Vagina (tissue), 2 donors: ENCODE data around the gene MYH11. TPM values are rescaled to one million over a fixed set of nuclear protein-coding genes. Genes with fewer than 3 reads are reported as not detected.
A peak's percentile ranks its signal among the peaks of the same experiment; 100 is the strongest.

Experiments
- DNase-seq, 2 donors: peaks; one replicate each; pipeline ENCODE4 v3.0.0-alpha.2; 2017; ENCODE audit errors: extremely low spot score in 2 of 2
- H3K27ac ChIP-seq: fragments of 200-600 bp; sonication (generic); one replicate; pipeline ENCODE4 v1.5.1; 2019
- H3K27me3 ChIP-seq: fragments of 200-600 bp; sonication (generic); one replicate; pipeline ENCODE4 v1.5.1; 2019
- H3K36me3 ChIP-seq, 2 donors: fragments of 200-600 bp; sonication (generic); one replicate each; pipeline ENCODE4 v1.5.1; 2017 to 2019
- H3K4me1 ChIP-seq: fragments of 200-600 bp; sonication (generic); one replicate; pipeline ENCODE4 v1.5.1; 2019
- H3K4me3 ChIP-seq, 2 donors: fragments of 200-600 bp; sonication (generic); 1 replicate in 1 of 2; 2 replicates in 1 of 2; pipeline ENCODE4 v1.5.1; 2016 to 2019
- H3K9me3 ChIP-seq: fragments of 200-600 bp; sonication (generic); one replicate; pipeline ENCODE4 v1.5.1; 2019
- CTCF ChIP-seq, 3 experiments: fragments of 450-650 bp in 2 of 3; fragments of 200-600 bp in 1 of 3; sonication (generic) in 1 of 3; IDR thresholded peaks; one replicate each; pipeline ENCODE4 v1.5.1; 2017 to 2019; ENCODE audit warnings: antibody characterized with exemption in 3 of 3, mild to moderate bottlenecking in 2 of 3, moderate library complexity in 2 of 3
- POLR2A ChIP-seq, 2 donors: fragments of 450-650 bp; IDR thresholded peaks; one replicate each; pipeline ENCODE4 v1.6.1; 2017; ENCODE audit warnings: antibody characterized with exemption in 2 of 2, mild to moderate bottlenecking in 2 of 2, moderate library complexity in 2 of 2
- POLR2AphosphoS5 ChIP-seq, 2 donors: sonication (generic); formaldehyde crosslinking; IDR thresholded peaks; one replicate each; pipeline ENCODE4 v1.9.0; 2017; ENCODE audit warnings: antibody characterized with exemption in 2 of 2, mild to moderate bottlenecking in 2 of 2, low read depth in 1 of 2; ENCODE audit not compliant: insufficient read depth in 1 of 2
- intact Hi-C: fragments of 100-400 bp; cut with DNase I; formaldehyde crosslinking; loops from one replicate; pipeline ENCODE4 v1.15.1; 2023
- total RNA-seq: library from RNA; depleted of rRNA; stranded (reverse); fragments of >200 nt; gene quantifications from one replicate; pipeline ENCODE4 v1.2.3, GENCODE V29; 2016

The MYH11 gene
- total RNA-seq, 1 donor from 2014 or later = 822 TPM

- peaks cover 0 to 10% of the 10 kb centered on the region in 2 donors for H3K36me3 ChIP-seq
- no peak overlapping the region for H3K27ac ChIP-seq
- H3K9me3 ChIP-seq = no peaks in the 10 kb centered on the region
- H3K4me3 ChIP-seq = no peak overlapping the region
- TF ChIP-seq POLR2AphosphoS5 (IDR thresholded peaks at IDR 0.05; ENCODE audit: insufficient read depth in 1 of 2, low read depth in 1 of 2) = peak in 1 of 2 donors; percentile 30
- TF ChIP-seq CTCF (IDR thresholded peaks at IDR 0.05) = peak in 2 of 3 experiments; percentile 17 to 45
- no peak for TF ChIP-seq POLR2A (IDR thresholded peaks at IDR 0.05)
- no peaks in the 10 kb centered on the region for H3K27me3 ChIP-seq
- H3K4me1 ChIP-seq = no peaks in the 10 kb centered on the region
- DNase-seq = no peak
- intact Hi-C loops = loop anchor here (5.0 kb wide), 1 partner anchor 252 kb away; no protein-coding TSS in a partner anchor
Observed at GRCh38 chr16:15874745-15875314, 18.0 kb upstream of the MYH11 start.

GRCh38 chr16:15873737-15874136, 16.9 kb upstream of the MYH11 start:
- Histone ChIP-seq H3K36me3 (peaks cover 0 to 20% of the 10 kb centered on the region in 2 donors), H3K4me3 (no peak overlapping the region), H3K27me3 (no peaks in the 10 kb centered on the region), H3K27ac (no peak overlapping the region), H3K9me3 (no peaks in the 10 kb centered on the region), H3K4me1 (no peaks in the 10 kb centered on the region)
- TF ChIP-seq POLR2AphosphoS5 (IDR thresholded peaks at IDR 0.05; ENCODE audit: insufficient read depth in 1 of 2, low read depth in 1 of 2) (no peak), CTCF (IDR thresholded peaks at IDR 0.05) (no peak), POLR2A (IDR thresholded peaks at IDR 0.05) (no peak)
- intact Hi-C loops = loop anchor here (5.0 kb wide), 1 partner anchor 254 kb away; no protein-coding TSS in a partner anchor
- no peak for DNase-seq

- intact Hi-C loops = loop anchor here (5.0 kb wide), 1 partner anchor 254 kb away; no protein-coding TSS in a partner anchor
- no peaks in the 10 kb centered on the region for H3K4me1 ChIP-seq
- no peak for TF ChIP-seq POLR2A (IDR thresholded peaks at IDR 0.05)
- no peak for TF ChIP-seq POLR2AphosphoS5 (IDR thresholded peaks at IDR 0.05; ENCODE audit: insufficient read depth in 1 of 2, low read depth in 1 of 2)
- TF ChIP-seq CTCF (IDR thresholded peaks at IDR 0.05) = no peak
- peaks cover 0 to 20% of the 10 kb centered on the region in 2 donors for H3K36me3 ChIP-seq
- DNase-seq = no peak
- no peaks in the 10 kb centered on the region for H3K27me3 ChIP-seq
- no peak overlapping the region for H3K4me3 ChIP-seq
- H3K9me3 ChIP-seq = no peaks in the 10 kb centered on the region
- no peak overlapping the region for H3K27ac ChIP-seq
Observed at GRCh38 chr16:15873301-15873700, 16.5 kb upstream of the MYH11 start.

GRCh38 chr16:15870011-15870410, 13.2 kb upstream of the MYH11 start:
- intact Hi-C loops = loop anchor here (5.0 kb wide), 1 partner anchor 257 kb away; no protein-coding TSS in a partner anchor
- H3K36me3 ChIP-seq = peaks cover 0 to 49% of the 10 kb centered on the region in 2 donors
- no peak for DNase-seq
- H3K4me1 ChIP-seq = no peaks in the 10 kb centered on the region
- H3K27me3 ChIP-seq = no peaks in the 10 kb centered on the region
- H3K9me3 ChIP-seq = no peaks in the 10 kb centered on the region
- no peak overlapping the region for H3K27ac ChIP-seq
- TF ChIP-seq CTCF (IDR thresholded peaks at IDR 0.05) (no peak), POLR2AphosphoS5 (IDR thresholded peaks at IDR 0.05; ENCODE audit: insufficient read depth in 1 of 2, low read depth in 1 of 2) (no peak), POLR2A (IDR thresholded peaks at IDR 0.05) (no peak)
- no peak overlapping the region for H3K4me3 ChIP-seq

GRCh38 chr16:15866451-15866850, 9.6 kb upstream of the MYH11 start:
- TF ChIP-seq POLR2AphosphoS5 (IDR thresholded peaks at IDR 0.05; ENCODE audit: insufficient read depth in 1 of 2, low read depth in 1 of 2) = no peak
- TF ChIP-seq POLR2A (IDR thresholded peaks at IDR 0.05) = no peak
- no peak for TF ChIP-seq CTCF (IDR thresholded peaks at IDR 0.05)
- Histone ChIP-seq H3K9me3 (no peaks in the 10 kb centered on the region), H3K36me3 (peaks cover 0 to 42% of the 10 kb centered on the region in 2 donors), H3K27me3 (no peaks in the 10 kb centered on the region), H3K4me1 (no peaks in the 10 kb centered on the region), H3K4me3 (no peak overlapping the region), H3K27ac (no peak overlapping the region)
- no peak for DNase-seq
- intact Hi-C loops = no loop called here
